ENCODE data around the gene STMND1.

GRCh38 chr6:17149571-17149970 is 47.7 kb downstream of the STMND1 start:
- TF ChIP-seq CTCF (IDR thresholded peaks at IDR 0.05) (no peak), ZC3H11A (IDR thresholded peaks at IDR 0.05) (no peak), RAD21 (conservative IDR thresholded peaks at IDR 0.05 in 1 of 2, IDR thresholded peaks at IDR 0.05 in 1 of 2) (no peak)
